SJSA1 (cell line): ENCODE measurements around the gene KLHDC3. TPM values are rescaled to one million over a fixed set of nuclear protein-coding genes. Genes with fewer than 3 reads are reported as not detected.

Experiments used
- DNase-seq, 2 experiments: peaks; one replicate each; pipeline ENCODE4 v3.0.0-alpha.2; 2015 to 2020; ENCODE audit warnings: low spot score in 2 of 2, low read depth in 1 of 2
- H3K27ac ChIP-seq: fragments of 250-450 bp; sonication (Bioruptor Pico); 2 replicates; pipeline ENCODE4 v1.5.1; 2020; ENCODE audit warnings: mild to moderate bottlenecking, moderate library complexity
- H3K27me3 ChIP-seq: fragments of 250-450 bp; sonication (Bioruptor Pico); replicated peaks from 2 replicates; pipeline ENCODE4 v1.5.1; 2020; ENCODE audit warnings: mild to moderate bottlenecking, moderate library complexity
- H3K36me3 ChIP-seq: fragments of 250-450 bp; sonication (Bioruptor Pico); 2 replicates; pipeline ENCODE4 v1.5.1; 2020; ENCODE audit warnings: mild to moderate bottlenecking
- H3K4me1 ChIP-seq: fragments of 250-450 bp; sonication (Bioruptor Pico); replicated peaks from 2 replicates; pipeline ENCODE4 v1.6.1; 2021; ENCODE audit warnings: mild to moderate bottlenecking
- H3K4me3 ChIP-seq: fragments of 250-450 bp; sonication (Bioruptor Pico); 2 replicates; pipeline ENCODE4 v1.5.1; 2020; ENCODE audit warnings: mild to moderate bottlenecking
- H3K9me3 ChIP-seq: fragments of 250-450 bp; sonication (Bioruptor Pico); replicated peaks from 2 replicates; pipeline ENCODE4 v1.5.1; 2020; ENCODE audit warnings: mild to moderate bottlenecking
- total RNA-seq: library from RNA; depleted of rRNA; stranded (reverse); fragments of >200 nt; shearing (Covaris generic); gene quantifications from 2 replicates; pipeline ENCODE4 v1.2.3, GENCODE V29; 2014

The KLHDC3 gene
- total RNA-seq, 1 experiment from 2014 or later = 118 TPM

- Histone ChIP-seq H3K9me3 (no peaks in the 10 kb centered on the region), H3K4me3 (no peak overlapping the region)
Observed at GRCh38 chr6:43005844-43006243, 8.2 kb upstream of the KLHDC3 start.

GRCh38 chr6:43006251-43006650 lies 7.8 kb upstream of the KLHDC3 start:
- no peaks in the 10 kb centered on the region for H3K9me3 ChIP-seq
- H3K27me3 ChIP-seq = no peaks in the 10 kb centered on the region
- DNase-seq = no peak
- no peak overlapping the region for H3K4me3 ChIP-seq
- peaks cover 69% of the 10 kb centered on the region for H3K36me3 ChIP-seq
- H3K4me1 ChIP-seq = no peaks in the 10 kb centered on the region
- H3K27ac ChIP-seq = no peak overlapping the region

More at GRCh38 chr6:43005844-43006243, 8.2 kb upstream of the KLHDC3 start:
- no peak overlapping the region for H3K27ac ChIP-seq
- no peaks in the 10 kb centered on the region for H3K4me1 ChIP-seq
- DNase-seq = no peak
- H3K27me3 ChIP-seq = no peaks in the 10 kb centered on the region
- H3K36me3 ChIP-seq = peaks cover 69% of the 10 kb centered on the region

- Histone ChIP-seq H3K36me3 (peaks cover 78% of the 10 kb centered on the region), H3K27ac (no peak overlapping the region), H3K9me3 (no peaks in the 10 kb centered on the region), H3K27me3 (no peaks in the 10 kb centered on the region), H3K4me1 (no peaks in the 10 kb centered on the region), H3K4me3 (no peak overlapping the region)
- no peak for DNase-seq
Observed at GRCh38 chr6:43007126-43007525, 6.9 kb upstream of the KLHDC3 start.

GRCh38 chr6:43009124-43009523 lies 4.9 kb upstream of the KLHDC3 start:
- Histone ChIP-seq H3K9me3 (no peaks in the 10 kb centered on the region), H3K4me1 (peaks cover 7% of the 10 kb centered on the region; the same call in 1 of the 2 replicates), H3K27me3 (no peaks in the 10 kb centered on the region), H3K36me3 (peaks cover 77% of the 10 kb centered on the region), H3K27ac (no peak overlapping the region), H3K4me3 (no peak overlapping the region)
- peak in 1 of 2 experiments; percentile 28 for DNase-seq

GRCh38 chr6:43011207-43011606 lies 2.8 kb upstream of the KLHDC3 start:
- no peaks in the 10 kb centered on the region for H3K27me3 ChIP-seq
- no peak for DNase-seq
- peaks cover 7% of the 10 kb centered on the region; the same call in 1 of the 2 replicates for H3K4me1 ChIP-seq
- no peak overlapping the region for H3K4me3 ChIP-seq
- no peak overlapping the region for H3K27ac ChIP-seq
- H3K36me3 ChIP-seq = peaks cover 71% of the 10 kb centered on the region
- H3K9me3 ChIP-seq = no peaks in the 10 kb centered on the region

GRCh38 chr6:43012364-43012763 lies 1.7 kb upstream of the KLHDC3 start:
- Histone ChIP-seq H3K4me3 (no peak overlapping the region; the same call in 1 of the 2 replicates), H3K27me3 (no peaks in the 10 kb centered on the region), H3K27ac (no peak overlapping the region), H3K4me1 (peaks cover 7% of the 10 kb centered on the region; the same call in 1 of the 2 replicates), H3K36me3 (peaks cover 73% of the 10 kb centered on the region), H3K9me3 (no peaks in the 10 kb centered on the region)
- no peak for DNase-seq

- H3K27me3 ChIP-seq = no peaks in the 10 kb centered on the region
- no peaks in the 10 kb centered on the region for H3K9me3 ChIP-seq
- DNase-seq = peak in 1 of 2 experiments; percentile 26
- H3K36me3 ChIP-seq = peaks cover 73% of the 10 kb centered on the region
- peak overlapping the region; percentile 59 for H3K4me3 ChIP-seq
- peaks cover 7% of the 10 kb centered on the region; the same call in 1 of the 2 replicates for H3K4me1 ChIP-seq
- H3K27ac ChIP-seq = peak overlapping the region; percentile 22; the same call in 1 of the 2 replicates
Observed at GRCh38 chr6:43013097-43013842, 779 bp upstream of the KLHDC3 start.

GRCh38 chr6:43014434-43014909 lies 423 bp downstream of the KLHDC3 start:
- H3K36me3 ChIP-seq = peaks cover 73% of the 10 kb centered on the region
- peaks cover 7% of the 10 kb centered on the region; the same call in 1 of the 2 replicates for H3K4me1 ChIP-seq
- H3K27me3 ChIP-seq = no peaks in the 10 kb centered on the region
- H3K9me3 ChIP-seq = no peaks in the 10 kb centered on the region
- peak overlapping the region; percentile 53 for H3K27ac ChIP-seq
- H3K4me3 ChIP-seq = peak overlapping the region; percentile 59
- DNase-seq = peak in 1 of 2 experiments; percentile 20

GRCh38 chr6:43016176-43016942 lies 2.3 kb downstream of the KLHDC3 start:
- no peaks in the 10 kb centered on the region for H3K9me3 ChIP-seq
- peaks cover 73% of the 10 kb centered on the region for H3K36me3 ChIP-seq
- no peaks in the 10 kb centered on the region for H3K27me3 ChIP-seq
- peaks cover 14% of the 10 kb centered on the region for H3K4me1 ChIP-seq
- H3K27ac ChIP-seq = no peak overlapping the region
- H3K4me3 ChIP-seq = no peak overlapping the region
- DNase-seq = no peak

GRCh38 chr6:43016943-43017334 lies 2.9 kb downstream of the KLHDC3 start:
- Histone ChIP-seq H3K4me1 (peaks cover 15% of the 10 kb centered on the region), H3K9me3 (no peaks in the 10 kb centered on the region), H3K27ac (no peak overlapping the region), H3K4me3 (no peak overlapping the region), H3K27me3 (no peaks in the 10 kb centered on the region), H3K36me3 (peaks cover 73% of the 10 kb centered on the region)
- DNase-seq = no peak

- H3K4me3 ChIP-seq = no peak overlapping the region
- H3K36me3 ChIP-seq = peaks cover 77% of the 10 kb centered on the region
- peaks cover 13% of the 10 kb centered on the region for H3K4me1 ChIP-seq
- no peak overlapping the region for H3K27ac ChIP-seq
- no peaks in the 10 kb centered on the region for H3K27me3 ChIP-seq
- H3K9me3 ChIP-seq = no peaks in the 10 kb centered on the region
- no peak for DNase-seq
Observed at GRCh38 chr6:43019152-43019551, 5.1 kb downstream of the KLHDC3 start.

- H3K4me3 ChIP-seq = no peak overlapping the region
- peaks cover 13% of the 10 kb centered on the region for H3K4me1 ChIP-seq
- H3K36me3 ChIP-seq = peaks cover 88% of the 10 kb centered on the region
- no peak overlapping the region for H3K27ac ChIP-seq
- H3K27me3 ChIP-seq = no peaks in the 10 kb centered on the region
- H3K9me3 ChIP-seq = no peaks in the 10 kb centered on the region
- DNase-seq = no peak
Observed at GRCh38 chr6:43020052-43020705, 6.1 kb downstream of the KLHDC3 start.

- Histone ChIP-seq H3K27ac (peak overlapping the region; percentile 73), H3K4me1 (peaks cover 13% of the 10 kb centered on the region), H3K4me3 (peak overlapping the region; percentile 90), H3K9me3 (no peaks in the 10 kb centered on the region), H3K36me3 (peaks cover 94% of the 10 kb centered on the region), H3K27me3 (no peaks in the 10 kb centered on the region)
- DNase-seq = no peak
Observed at GRCh38 chr6:43020847-43021246, 6.8 kb downstream of the KLHDC3 start.
